HCT116 (cell line): Measurements from ENCODE around the gene PGLYRP3. TPM values are rescaled to one million over a fixed set of nuclear protein-coding genes. Genes with fewer than 3 reads are reported as not detected.

Source experiments
- ATAC-seq: fragments of 200-7000 bp; cut with Tn5 transposase; 2 replicates; pipeline ENCODE4 v1.9.1; 2020; ENCODE audit warnings: mild to moderate bottlenecking, moderate library complexity
- BruUV-seq: library from RNA; stranded (reverse); fragments of 400-500 nt; replicated peaks from 2 replicates; lab custom pipeline; 2021; lab: Mats Ljungman, UMichigan
- CTCF ChIA-PET: fragments of 300-600 bp; sonication (Branson Sonifier 250); formaldehyde crosslinking; loops from one replicate; lab custom pipeline; 2021; ENCODE audit warnings: antibody characterized with exemption; lab: Charles Lee
- POLR2A ChIA-PET: fragments of 300-600, 350-600 bp; sonication (Branson Sonifier 250); formaldehyde crosslinking; loops from one replicate; lab custom pipeline; 2021; ENCODE audit warnings: antibody characterized with exemption; lab: Charles Lee
- RAD21 ChIA-PET, 2 experiments: fragments of 300-600 bp; sonication (Branson Sonifier 250); formaldehyde crosslinking; loops; one replicate each; lab custom pipeline; 2023; ENCODE audit warnings: low total read pairs in 2 of 2; ENCODE audit not compliant: uncharacterized antibody in 2 of 2, unreplicated experiment in 2 of 2, low non-redundant PET in 1 of 2; lab: Charles Lee
- DNase-seq: peaks from one replicate; pipeline ENCODE4 v3.0.0-alpha.2; 2010; ENCODE audit warnings: low read depth, low spot score
- H2AFZ ChIP-seq: fragments of 200-600 bp; shearing (Covaris generic), sonication (generic); 2 replicates; pipeline ENCODE4 v1.6.1; 2017; ENCODE audit warnings: low read depth, mixed run types, mixed read lengths, antibody characterized with exemption, low read length; ENCODE audit not compliant: poor library complexity, severe bottlenecking
- H3K27ac ChIP-seq: 2 replicates; pipeline ENCODE4 v1.5.1; 2012; ENCODE audit warnings: low read depth, low read length
- H3K27me3 ChIP-seq: fragments of 200-600 bp; sonication (generic); 2 replicates; pipeline ENCODE4 v1.6.1; 2016; ENCODE audit warnings: mixed run types, low read length, mixed read lengths; ENCODE audit not compliant: insufficient read depth
- H3K36me3 ChIP-seq, 2 experiments: fragments of 200-500 bp in 1 of 2; fragments of 200-600 bp in 1 of 2; sonication (Bioruptor generic) in 1 of 2; sonication (generic) in 1 of 2; 2 replicates each; pipeline versions ENCODE4 v1.5.1 to v1.6.1; 2014 to 2016; ENCODE audit warnings: low read length in 2 of 2, inconsistent platforms in 1 of 2, mixed read lengths in 1 of 2, mixed run types in 1 of 2; ENCODE audit not compliant: insufficient read depth in 2 of 2, control insufficient read depth in 1 of 2
- H3K4me1 ChIP-seq, 2 experiments: fragments of 200-600 bp in 1 of 2; sonication (generic) in 1 of 2; 2 replicates each; pipeline versions ENCODE4 v1.5.1 to v1.6.1; 2012 to 2017; ENCODE audit warnings: low read length in 2 of 2, inconsistent platforms in 1 of 2, mild to moderate bottlenecking in 1 of 2, mixed read lengths in 1 of 2, mixed run types in 1 of 2, moderate library complexity in 1 of 2; ENCODE audit not compliant: insufficient read depth in 2 of 2, control insufficient read depth in 1 of 2
- H3K4me2 ChIP-seq: fragments of 200-600 bp; sonication (generic); 2 replicates; pipeline ENCODE4 v1.6.1; 2017; ENCODE audit warnings: mixed run types, low read length, mixed read lengths
- H3K4me3 ChIP-seq, 2 experiments: fragments of 200-600 bp in 1 of 2; sonication (generic) in 1 of 2; replicated peaks in 1 of 2; 2 replicates each; pipeline ENCODE4 v1.5.1; 2011 to 2016; ENCODE audit warnings: low read length in 2 of 2, control low read depth in 1 of 2, low read depth in 1 of 2, mild to moderate bottlenecking in 1 of 2, mixed read lengths in 1 of 2, mixed run types in 1 of 2
- H3K79me2 ChIP-seq: fragments of 200-600 bp; sonication (generic); 2 replicates; pipeline ENCODE4 v1.6.1; 2017; ENCODE audit warnings: mild to moderate bottlenecking, mixed run types, low read length, moderate library complexity, mixed read lengths; ENCODE audit not compliant: insufficient read depth
- H3K9ac ChIP-seq: fragments of 200-600 bp; sonication (generic); 2 replicates; pipeline ENCODE4 v1.6.1; 2016; ENCODE audit warnings: low read length, mixed read lengths
- H3K9me2 ChIP-seq: fragments of 200-600 bp; sonication (generic), shearing (Covaris generic); 2 replicates; pipeline ENCODE4 v1.6.1; 2017; ENCODE audit warnings: mixed run types, mild to moderate bottlenecking, moderate library complexity; ENCODE audit not compliant: insufficient read depth
- H3K9me3 ChIP-seq, 2 experiments: fragments of 200-500 bp in 1 of 2; fragments of 200-600 bp in 1 of 2; sonication (Bioruptor generic) in 1 of 2; sonication (generic) in 1 of 2; 2 replicates each; pipeline ENCODE4 v1.6.1; 2014 to 2017; ENCODE audit warnings: low read length in 2 of 2, mixed read lengths in 2 of 2, inconsistent platforms in 1 of 2, low read depth in 1 of 2, mild to moderate bottlenecking in 1 of 2, mixed run types in 1 of 2, moderate library complexity in 1 of 2; ENCODE audit not compliant: control insufficient read depth in 1 of 2, insufficient read depth in 1 of 2
- H4K20me1 ChIP-seq: fragments of 200-600 bp; sonication (generic), shearing (Covaris generic); 2 replicates; pipeline ENCODE4 v1.6.1; 2017; ENCODE audit warnings: mixed run types, mild to moderate bottlenecking, moderate library complexity; ENCODE audit not compliant: insufficient read depth
- ATF3 ChIP-seq: IDR thresholded peaks from 2 replicates; pipeline ENCODE4 v1.6.1; 2012
- CBX3 ChIP-seq: IDR thresholded peaks from 2 replicates; pipeline ENCODE4 v1.6.1; 2012; ENCODE audit warnings: low read depth
- ELF1 ChIP-seq: IDR thresholded peaks from 2 replicates; pipeline ENCODE4 v1.6.1; 2012; ENCODE audit warnings: low read depth, borderline replicate concordance
- POLR2A ChIP-seq: IDR thresholded peaks from 2 replicates; pipeline ENCODE4 v1.7.0; 2011; ENCODE audit warnings: borderline replicate concordance; ENCODE audit not compliant: insufficient read depth, insufficient read length; ENCODE audit errors: extremely low read depth
- REST ChIP-seq: IDR thresholded peaks from 2 replicates; pipeline ENCODE4 v1.6.1; 2012; ENCODE audit warnings: low read depth
- SP1 ChIP-seq: IDR thresholded peaks from 2 replicates; pipeline ENCODE4 v1.6.1; 2012; ENCODE audit warnings: low read depth
- TCF7L2 ChIP-seq: IDR thresholded peaks from 2 replicates; pipeline ENCODE4 v1.7.0; 2011; ENCODE audit warnings: borderline replicate concordance, inconsistent platforms; ENCODE audit not compliant: insufficient read depth, insufficient read length; ENCODE audit errors: extremely low read depth
- ZNF274 ChIP-seq: fragments of 200-500 bp; sonication (Bioruptor generic); IDR thresholded peaks from 2 replicates; pipeline ENCODE4 v1.6.1; 2014; ENCODE audit warnings: mild to moderate bottlenecking, low read depth, low read length, inconsistent platforms
- intact Hi-C: fragments of 100-400 bp; cut with micrococcal nuclease; formaldehyde crosslinking; loops from 2 replicates; pipeline ENCODE4 v1.10.0; 2022
- total RNA-seq: library from RNA; stranded (reverse); gene quantifications from one replicate; pipeline ENCODE4 v1.2.1, GENCODE V29; 2021; ENCODE audit not compliant: unreplicated experiment

The PGLYRP3 gene
- total RNA-seq, 1 experiment from 2014 or later = not detected

- ChIA-PET RAD21 (no interaction called here), CTCF (no interaction called here), POLR2A (no interaction called here)
- Histone ChIP-seq H3K79me2 (no peaks in the 10 kb centered on the region), H3K9me2 (no peaks in the 10 kb centered on the region), H4K20me1 (no peaks in the 10 kb centered on the region), H3K4me1 (peaks cover 0 to 1% of the 10 kb centered on the region in 2 experiments; a peak in 1 of 4 replicates), H3K9ac (no peak overlapping the region), H3K4me3 (no peak overlapping the region), H3K9me3 (no peaks in the 10 kb centered on the region), H3K4me2 (no peak overlapping the region), H3K36me3 (no peaks in the 10 kb centered on the region), H3K27ac (no peak overlapping the region), H3K27me3 (no peaks in the 10 kb centered on the region; the same call in 1 of the 2 replicates), H2AFZ (no peak overlapping the region)
- intact Hi-C loops = no loop called here
- no peak for DNase-seq
- no peak for TF ChIP-seq SP1
- no peak for TF ChIP-seq REST
- TF ChIP-seq POLR2A = no peak
- no peak for TF ChIP-seq ZNF274
- no peak for ATAC-seq
- no TSS peak for BruUV-seq
Observed at GRCh38 chr1:153293851-153294250, 18.9 kb downstream of the PGLYRP3 start.

- no peaks in the 10 kb centered on the region; the same call in 1 of the 2 replicates for H3K27me3 ChIP-seq
- H4K20me1 ChIP-seq = no peaks in the 10 kb centered on the region
- no peak overlapping the region for H3K27ac ChIP-seq
- ChIA-PET CTCF (no interaction called here), RAD21 (no interaction called here), POLR2A (no interaction called here)
- TF ChIP-seq TCF7L2 = no peak
- TF ChIP-seq ATF3 = no peak
- TF ChIP-seq POLR2A = no peak
- TF ChIP-seq CBX3 = no peak
- TF ChIP-seq ELF1 = no peak
- no peak overlapping the region for H3K4me2 ChIP-seq
- H2AFZ ChIP-seq = no peak overlapping the region
- no TSS peak for BruUV-seq
- no peaks in the 10 kb centered on the region for H3K9me3 ChIP-seq
- no peaks in the 10 kb centered on the region for H3K36me3 ChIP-seq
- H3K9ac ChIP-seq = no peak overlapping the region
- intact Hi-C loops = no loop called here
- peaks cover under 1 to 5% of the 10 kb centered on the region in 2 experiments; a peak in 2 of 4 replicates for H3K4me1 ChIP-seq
- no peak for ATAC-seq
- H3K4me3 ChIP-seq = no peak overlapping the region
- DNase-seq = no peak
- no peaks in the 10 kb centered on the region for H3K9me2 ChIP-seq
- no peaks in the 10 kb centered on the region for H3K79me2 ChIP-seq
Observed at GRCh38 chr1:153293480-153293775, 19.3 kb downstream of the PGLYRP3 start.
